H9 (cell line): Measurements from ENCODE around the gene CRIP2. TPM values are rescaled to one million over a fixed set of nuclear protein-coding genes. Genes with fewer than 3 reads are reported as not detected.
A peak's percentile ranks its signal among the peaks of the same experiment; 100 is the strongest.

Experiments used
- DNase-seq: peaks from one replicate; pipeline ENCODE4 v3.0.0-alpha.2; 2017
- H2AFZ ChIP-seq: one replicate; pipeline ENCODE4 v1.6.1; 2013; ENCODE audit warnings: mild to moderate bottlenecking, low read length, control low read depth, moderate library complexity
- H2AK5ac ChIP-seq: 2 replicates; pipeline ENCODE4 v1.6.1; 2013; ENCODE audit warnings: low read length, control low read depth, mixed read lengths; ENCODE audit not compliant: insufficient read length
- H2BK120ac ChIP-seq: one replicate; pipeline ENCODE4 v1.6.1; 2013; ENCODE audit warnings: low read depth, mild to moderate bottlenecking, low read length, control low read depth, inconsistent platforms; ENCODE audit not compliant: poor library complexity, severe bottlenecking
- H2BK12ac ChIP-seq: 2 replicates; pipeline ENCODE4 v1.6.1; 2013; ENCODE audit warnings: low read length, control low read depth, mixed read lengths, low read depth; ENCODE audit not compliant: insufficient read length
- H2BK15ac ChIP-seq: 2 replicates; pipeline ENCODE4 v1.6.1; 2013; ENCODE audit warnings: low read depth, low read length, control low read depth
- H2BK20ac ChIP-seq: one replicate; pipeline ENCODE4 v1.6.1; 2013; ENCODE audit warnings: low read depth, mild to moderate bottlenecking, low read length, control low read depth, inconsistent platforms; ENCODE audit not compliant: poor library complexity, severe bottlenecking
- H2BK5ac ChIP-seq: 2 replicates; pipeline ENCODE4 v1.6.1; 2013; ENCODE audit warnings: low read length, control low read depth, mixed read lengths; ENCODE audit not compliant: insufficient read length
- H3K14ac ChIP-seq: 2 replicates; pipeline ENCODE4 v1.6.1; 2013; ENCODE audit warnings: low read length, control low read depth; ENCODE audit not compliant: insufficient read depth
- H3K18ac ChIP-seq: 2 replicates; pipeline ENCODE4 v1.6.1; 2013; ENCODE audit warnings: low read depth, mild to moderate bottlenecking, mixed read lengths, low read length, control low read depth; ENCODE audit not compliant: insufficient read length
- H3K23ac ChIP-seq: 2 replicates; pipeline ENCODE4 v1.6.1; 2013; ENCODE audit warnings: low read length, control low read depth, mixed read lengths, low read depth; ENCODE audit not compliant: insufficient read length
- H3K23me2 ChIP-seq: 2 replicates; pipeline ENCODE4 v1.6.1; 2013; ENCODE audit warnings: low read depth, mild to moderate bottlenecking, mixed read lengths, low read length, control low read depth; ENCODE audit not compliant: insufficient read length, poor library complexity, severe bottlenecking
- H3K27ac ChIP-seq: 2 replicates; pipeline ENCODE4 v1.5.1; 2013; ENCODE audit warnings: low read length, control low read depth, mixed read lengths, low read depth; ENCODE audit not compliant: insufficient read length
- H3K27me3 ChIP-seq: 2 replicates; pipeline ENCODE4 v1.6.1; 2013; ENCODE audit warnings: low read length, control low read depth, inconsistent platforms; ENCODE audit not compliant: insufficient read depth
- H3K4ac ChIP-seq: 2 replicates; pipeline ENCODE4 v1.6.1; 2013; ENCODE audit warnings: low read depth, mild to moderate bottlenecking, control low read depth, inconsistent platforms, low read length, moderate library complexity
- H3K4me1 ChIP-seq: 2 replicates; pipeline ENCODE4 v1.6.1; 2013; ENCODE audit warnings: low read length, control low read depth, inconsistent platforms; ENCODE audit not compliant: insufficient read depth
- H3K4me2 ChIP-seq: 2 replicates; pipeline ENCODE4 v1.6.1; 2013; ENCODE audit warnings: low read length, control low read depth, mixed read lengths; ENCODE audit not compliant: insufficient read length, insufficient read depth
- H3K56ac ChIP-seq: 2 replicates; pipeline ENCODE4 v1.6.1; 2013; ENCODE audit warnings: low read depth, mild to moderate bottlenecking, mixed read lengths, low read length, control low read depth; ENCODE audit not compliant: insufficient read length
- H3K79me1 ChIP-seq: 2 replicates; pipeline ENCODE4 v1.6.1; 2013; ENCODE audit warnings: low read depth, mild to moderate bottlenecking, moderate library complexity, low read length, control low read depth, inconsistent platforms; ENCODE audit not compliant: insufficient read depth, poor library complexity, severe bottlenecking
- H3K79me2 ChIP-seq: 2 replicates; pipeline ENCODE4 v1.6.1; 2013; ENCODE audit warnings: low read length, control low read depth, inconsistent platforms; ENCODE audit not compliant: insufficient read depth
- H3K9ac ChIP-seq: 2 replicates; pipeline ENCODE4 v1.6.1; 2013; ENCODE audit warnings: low read length, control low read depth, mixed read lengths; ENCODE audit not compliant: insufficient read length; ENCODE audit errors: extremely low read depth
- H3K9me3 ChIP-seq: one replicate; pipeline ENCODE4 v1.6.1; 2013; ENCODE audit warnings: low read depth, low read length, inconsistent platforms; ENCODE audit not compliant: control insufficient read depth
- H3T11ph ChIP-seq: one replicate; pipeline ENCODE4 v1.6.1; 2013; ENCODE audit warnings: mild to moderate bottlenecking, low read length, control low read depth, inconsistent platforms
- H4K20me1 ChIP-seq: one replicate; pipeline ENCODE4 v1.6.1; 2013; ENCODE audit not compliant: control insufficient read depth, insufficient read length, insufficient read depth
- H4K5ac ChIP-seq: 2 replicates; pipeline ENCODE4 v1.6.1; 2013; ENCODE audit warnings: low read depth, mild to moderate bottlenecking, mixed read lengths, low read length, control low read depth; ENCODE audit not compliant: insufficient read length
- H4K8ac ChIP-seq: replicated peaks from 2 replicates; pipeline ENCODE4 v1.6.1; 2013; ENCODE audit warnings: low read length, control low read depth, mixed read lengths, low read depth; ENCODE audit not compliant: insufficient read length
- H4K91ac ChIP-seq: 2 replicates; pipeline ENCODE4 v1.6.1; 2013; ENCODE audit warnings: low read depth, mild to moderate bottlenecking, moderate library complexity, mixed read lengths, low read length, control low read depth; ENCODE audit not compliant: insufficient read length
- H3K27ac Mint-ChIP-seq, 3 experiments: 2 replicates in 2 of 3; 3 replicates in 1 of 3; pipeline ENCODE4 v1.8.0; 2020 to 2021; ENCODE audit warnings: mixed read lengths in 3 of 3, mild to moderate bottlenecking in 1 of 3, moderate library complexity in 1 of 3
- H3K27me3 Mint-ChIP-seq: 2 replicates; pipeline ENCODE4 v1.8.0; 2021; ENCODE audit warnings: low read depth, mild to moderate bottlenecking, moderate library complexity, mixed read lengths
- H3K36me3 Mint-ChIP-seq, 3 experiments: 2 replicates in 2 of 3; 3 replicates in 1 of 3; pipeline ENCODE4 v1.8.0; 2020 to 2021; ENCODE audit warnings: low read depth in 3 of 3, mixed read lengths in 3 of 3; ENCODE audit not compliant: insufficient read depth in 1 of 3
- H3K4me1 Mint-ChIP-seq, 2 experiments: 2 replicates each; pipeline ENCODE4 v1.8.0; 2020; ENCODE audit warnings: mixed read lengths in 2 of 2
- H3K4me3 Mint-ChIP-seq, 2 experiments: 2 replicates in 1 of 2; 3 replicates in 1 of 2; pipeline ENCODE4 v1.8.0; 2020 to 2021; ENCODE audit warnings: mild to moderate bottlenecking in 2 of 2, mixed read lengths in 2 of 2, moderate library complexity in 1 of 2
- H3K9me3 Mint-ChIP-seq, 2 experiments: 2 replicates in 1 of 2; 3 replicates in 1 of 2; pipeline ENCODE4 v1.8.0; 2020; ENCODE audit warnings: mild to moderate bottlenecking in 2 of 2, mixed read lengths in 2 of 2, moderate library complexity in 1 of 2
- CTCF ChIP-seq: fragments of 200-600 bp; sonication (generic); conservative IDR thresholded peaks from 3 replicates; pipeline ENCODE4 v1.8.0; 2021; ENCODE audit warnings: antibody characterized with exemption, mild to moderate bottlenecking
- WGBS: extraction: QIAGEN DNeasy Blood & Tissue Kit; methylation state at CpG from one replicate; pipeline ENCODE4 v1.1.7; 2013; ENCODE audit warnings: missing lambda C conversion rate, low lambda C conversion rate, mixed read lengths; ENCODE audit not compliant: insufficient read length; ENCODE audit errors: extremely low coverage; 5-methylcytosine and 5-hydroxymethylcytosine counted together
- total RNA-seq: library from RNA; stranded (reverse); gene quantifications from 2 replicates; pipeline ENCODE4 v1.2.1, GENCODE V29; 2021

Gene CRIP2
- total RNA-seq, 1 experiment from 2014 or later, result 5.7 TPM

- H4K20me1 ChIP-seq, result no peaks in the 10 kb centered on the region
- no peak within 1 kb of the TSS for H3K4ac ChIP-seq
- peak; percentile 74 for TF ChIP-seq CTCF
- no peaks in the 10 kb centered on the region for H3K4me1 ChIP-seq
- H3K56ac ChIP-seq, result no peak within 1 kb of the TSS
- H2BK12ac ChIP-seq, result no peak within 1 kb of the TSS
- no peak within 1 kb of the TSS for H4K91ac ChIP-seq
- no peak within 1 kb of the TSS for H2BK120ac ChIP-seq
- H2AK5ac ChIP-seq, result no peak within 1 kb of the TSS
- peaks cover 4 to 14% of the 10 kb centered on the region in 2 experiments for H3K4me1 Mint-ChIP-seq
- H3K27ac Mint-ChIP-seq, result peak within 1 kb of the TSS; percentile 89 to 98 (median 94); a peak in 4 of 7 replicates
- no peak within 1 kb of the TSS for H2AFZ ChIP-seq
- no peak within 1 kb of the TSS for H3T11ph ChIP-seq
- peaks cover 37% of the 10 kb centered on the region for H3K27me3 Mint-ChIP-seq
- H3K79me2 ChIP-seq, result no peaks in the 10 kb centered on the region
- WGBS, result no CpG with 5 or more reads among the region's 94 CpGs
- H4K5ac ChIP-seq, result no peak within 1 kb of the TSS
- peak within 1 kb of the TSS; percentile 61 for H3K18ac ChIP-seq
- H3K4me2 ChIP-seq, result peak within 1 kb of the TSS; percentile 42
- no peak within 1 kb of the TSS for H3K23ac ChIP-seq
- peaks cover 6% of the 10 kb centered on the region for H3K23me2 ChIP-seq
- H3K79me1 ChIP-seq, result no peaks in the 10 kb centered on the region
- H3K36me3 Mint-ChIP-seq, result peaks cover 0 to 5% (median 0%) of the 10 kb centered on the region in 3 experiments; a peak in 2 of 7 replicates
- peaks cover 26% of the 10 kb centered on the region; the same call in 1 of the 2 replicates for H3K27me3 ChIP-seq
- H2BK5ac ChIP-seq, result no peak within 1 kb of the TSS
- H3K9ac ChIP-seq, result no peak within 1 kb of the TSS
- peaks cover 0 to 4% of the 10 kb centered on the region in 2 experiments; a peak in 1 of 5 replicates for H3K9me3 Mint-ChIP-seq
- H3K9me3 ChIP-seq, result no peaks in the 10 kb centered on the region
- no peak within 1 kb of the TSS for H2BK15ac ChIP-seq
- no peak within 1 kb of the TSS for H2BK20ac ChIP-seq
- H3K27ac ChIP-seq, result no peak within 1 kb of the TSS
- no peak within 1 kb of the TSS for H4K8ac ChIP-seq
- peak within 1 kb of the TSS; percentile 82 for H3K14ac ChIP-seq
- peak within 1 kb of the TSS; percentile 83 to 88 for H3K4me3 Mint-ChIP-seq
- peak; percentile 99 for DNase-seq
Observed at GRCh38 chr14:105490572-105491365, 16.1 kb downstream of the CRIP2 start, which contains the start of gene TEDC1. TEDC1 (plus strand) TSS chr14:105491246; CDS start chr14:105491376, 130 bp downstream.
